ENCODE results near the gene EIF4B. TPM values are rescaled to one million over a fixed set of nuclear protein-coding genes. Genes with fewer than 3 reads are reported as not detected.
A peak's percentile ranks its signal among the peaks of the same experiment; 100 is the strongest.

The EIF4B gene
- total and polyA plus RNA-seq, 9 of the 15 experiments (the other 6 are each of a cell fraction or from before 2014, with no cell fraction given), result 138 to 669 (median 552) TPM

DNA sequence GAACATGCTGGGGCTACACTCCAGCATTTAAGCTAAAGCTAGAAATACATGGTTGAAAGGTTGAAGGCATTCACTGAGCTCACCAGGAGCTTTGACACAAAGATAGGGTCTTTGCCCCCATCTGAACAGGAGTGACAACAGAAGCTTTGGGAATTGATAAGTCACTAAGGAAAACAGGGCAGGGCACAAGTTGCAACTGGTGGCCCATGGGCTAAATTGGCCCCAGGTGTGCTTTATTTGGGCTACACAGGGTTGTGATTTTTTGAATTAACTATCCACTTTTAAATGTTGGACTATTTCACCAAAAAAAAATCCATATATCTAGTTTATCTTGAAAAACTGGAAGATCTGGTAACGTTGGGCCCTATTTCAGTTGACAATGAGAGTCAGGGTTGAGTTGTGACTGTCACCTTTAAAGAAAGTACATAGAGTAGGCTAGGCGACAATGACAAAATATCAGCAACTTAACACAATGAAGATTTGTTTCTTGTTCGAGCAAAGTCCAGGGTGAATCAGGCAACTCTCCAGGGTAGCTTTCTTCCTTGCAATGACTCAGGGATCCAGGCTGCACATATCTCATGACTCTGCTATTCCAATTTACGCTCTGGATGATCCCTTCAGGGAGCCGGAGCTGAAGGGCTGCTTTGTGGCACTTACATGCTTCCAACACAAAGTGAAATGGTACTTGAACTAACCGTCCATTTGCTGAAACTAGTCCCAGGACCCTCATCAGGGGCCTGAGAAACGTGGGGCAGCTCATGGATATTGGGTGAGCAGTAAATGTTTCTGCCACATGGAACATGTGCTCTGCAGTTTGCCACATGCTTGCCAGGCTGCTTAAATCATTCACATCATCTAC lies 13.3 kb upstream of the EIF4B start (continued):
- TF ChIP-seq HMGN3 (IDR thresholded peaks at IDR 0.05; ENCODE audit: borderline replicate concordance, extremely low read depth, insufficient read length, low read depth, low read length), result no peak
- no peak for TF ChIP-seq ZKSCAN8 (CRISPR knock-in tag; IDR thresholded peaks at IDR 0.05)
- TF ChIP-seq ZNF174 (CRISPR knock-in tag; IDR thresholded peaks at IDR 0.05), result no peak
- TF ChIP-seq ZNF316 (IDR thresholded peaks at IDR 0.05), result peak; percentile 95
- no peak for TF ChIP-seq SNRNP70 (optimal IDR thresholded peaks at IDR 0.05; ENCODE audit: low read depth, low read length)
- TF ChIP-seq MAFK (IDR thresholded peaks at IDR 0.05; ENCODE audit: low read length), result peak; percentile 85
- TF ChIP-seq TCF7 (IDR thresholded peaks at IDR 0.05; ENCODE audit: borderline replicate concordance), result no peak
- TF ChIP-seq TAF9B (IDR thresholded peaks at IDR 0.05; ENCODE audit: partially characterized antibody), result peak; percentile 38
- TF ChIP-seq DPF2 (IDR thresholded peaks at IDR 0.05), result peak; percentile 76; the same call in 1 of the 2 replicates
- TF ChIP-seq C11orf30 (IDR thresholded peaks at IDR 0.05; ENCODE audit: low read depth), result peak; percentile 93
- TF ChIP-seq EP300 (IDR thresholded peaks at IDR 0.05; ENCODE audit: low read length), result peak; percentile 18; the same call in 1 of the 2 replicates
- TF ChIP-seq CCAR2 (IDR thresholded peaks at IDR 0.05; ENCODE audit: low read depth, low read length), result no peak
- TF ChIP-seq ZNF212 (CRISPR knock-in tag; IDR thresholded peaks at IDR 0.05), result no peak
- TF ChIP-seq THRAP3 (IDR thresholded peaks at IDR 0.05; ENCODE audit: borderline replicate concordance), result no peak
- no peak for TF ChIP-seq NCOA6 (IDR thresholded peaks at IDR 0.05)
- TF ChIP-seq HNRNPLL (IDR thresholded peaks at IDR 0.05; ENCODE audit: low read depth, low read length, poor library complexity, severe bottlenecking), result no peak
- no peak for TF ChIP-seq NFIX (CRISPR knock-in tag; IDR thresholded peaks at IDR 0.05; ENCODE audit: low read depth)
- TF ChIP-seq NFYB (IDR thresholded peaks at IDR 0.05; ENCODE audit: extremely low read depth, insufficient read length), result no peak
- no peak; a peak in 1 of 4 replicates for TF ChIP-seq ARNT (IDR thresholded peaks at IDR 0.05)
- no peak for TF ChIP-seq ZSCAN32 (CRISPR knock-in tag; IDR thresholded peaks at IDR 0.05)
